Lower leg skin (tissue), 3 donors: ENCODE results near the gene SMG9.

ENCODE experiments used
- CTCF ChIP-seq, 3 donors: fragments of 450-650 bp; IDR thresholded peaks; one replicate each; pipeline ENCODE4 v1.5.1; 2016; ENCODE audit warnings: antibody characterized with exemption in 3 of 3, mild to moderate bottlenecking in 3 of 3, moderate library complexity in 2 of 3
- POLR2A ChIP-seq, 2 donors: fragments of 450-650 bp; IDR thresholded peaks; one replicate each; pipeline ENCODE4 v1.6.1; 2016 to 2017; ENCODE audit warnings: antibody characterized with exemption in 2 of 2, mild to moderate bottlenecking in 1 of 2, moderate library complexity in 1 of 2

- TF ChIP-seq CTCF (IDR thresholded peaks at IDR 0.05) (no peak), POLR2A (IDR thresholded peaks at IDR 0.05) (no peak)
These were observed 29.6 kb upstream of the SMG9 start for GRCh38 chr19:43784241-43784980.
